Right ventricle myocardium inferior (tissue), 1 donor: Measurements from ENCODE around the gene MCM10. TPM values are rescaled to one million over a fixed set of nuclear protein-coding genes. Genes with fewer than 3 reads are reported as not detected.
"Not testable (repeated sequence)": the region's sequence is repeated elsewhere in the genome, so short reads cannot be mapped to it uniquely, and the experiment has no call there.

ENCODE experiments used
- ATAC-seq: fragments of 200-7000 bp; cut with Tn5 transposase; one replicate; pipeline ENCODE4 v1.9.1; 2020; ENCODE audit warnings: mild to moderate bottlenecking, moderate library complexity
- DNase-seq: peaks from one replicate; pipeline ENCODE4 v3.0.0; 2021; ENCODE audit errors: missing footprints
- intact Hi-C: fragments of 100-400 bp; cut with DNase I; formaldehyde crosslinking; loops from one replicate; pipeline ENCODE4 v1.11.0; 2022
- total RNA-seq: library from RNA; stranded (reverse); fragmentation: NEBNext Ultra II Directional; extraction: Animal tissue kit (Norgen Biotek cat#: 25700); gene quantifications from one replicate; pipeline ENCODE4 v1.2.1, GENCODE V29; 2021
- donor health status: DM: no; HTN: yes; CAD: no; lungs with severe emphysema.

MCM10 gene
- total RNA-seq, 1 donor from 2014 or later = 0.62 TPM

GRCh38 chr10:13239923-13240322 is 78.6 kb downstream of the MCM10 start:
- intact Hi-C loops = no loop called here
- DNase-seq (no peak), ATAC-seq (no peak)

GRCh38 chr10:13241613-13242012 is 80.3 kb downstream of the MCM10 start:
- intact Hi-C loops = no loop called here
- no peak for DNase-seq
- no peak for ATAC-seq

GRCh38 chr10:13242260-13242659 is 80.9 kb downstream of the MCM10 start:
- intact Hi-C loops, ATAC-seq, DNase-seq: not testable (repeated sequence)

- DNase-seq (no peak), ATAC-seq (no peak)
- intact Hi-C loops = no loop called here
These were observed 85.9 kb downstream of the MCM10 start for GRCh38 chr10:13247246-13247645.

GRCh38 chr10:13247784-13248183 is 86.4 kb downstream of the MCM10 start:
- ATAC-seq = no peak
- no peak for DNase-seq
- intact Hi-C loops = no loop called here

GRCh38 chr10:13253726-13254125 is 92.4 kb downstream of the MCM10 start:
- DNase-seq (no peak), ATAC-seq (no peak)
- intact Hi-C loops = no loop called here

- intact Hi-C loops = no loop called here
- ATAC-seq (no peak), DNase-seq (no peak)
These were observed 95.3 kb downstream of the MCM10 start for GRCh38 chr10:13256627-13257026.

- intact Hi-C loops = no loop called here
These were observed 96.3 kb downstream of the MCM10 start for GRCh38 chr10:13257621-13258140.

More at GRCh38 chr10:13257621-13258140, 96.3 kb downstream of the MCM10 start:
- no peak for DNase-seq
- no peak for ATAC-seq

Other genes with a start within 250 kb of the MCM10 start
- 4.7 TPM for gene CCDC3, start 159.8 kb upstream of the MCM10 start, total RNA-seq
- 146 TPM for gene OPTN, start 61.4 kb upstream of the MCM10 start, total RNA-seq
- not detected for gene UCMA, start 72.8 kb downstream of the MCM10 start, total RNA-seq
- gene PHYH, start 138.5 kb downstream of the MCM10 start, total RNA-seq = 177 TPM
- 30.3 TPM for gene SEPHS1, start 186.7 kb downstream of the MCM10 start, total RNA-seq